Measurements from ENCODE around the gene TESK2.
"Not testable (repeated sequence)": the region's sequence is repeated elsewhere in the genome, so short reads cannot be mapped to it uniquely, and the experiment has no call there.

The TESK2 gene

DNA sequence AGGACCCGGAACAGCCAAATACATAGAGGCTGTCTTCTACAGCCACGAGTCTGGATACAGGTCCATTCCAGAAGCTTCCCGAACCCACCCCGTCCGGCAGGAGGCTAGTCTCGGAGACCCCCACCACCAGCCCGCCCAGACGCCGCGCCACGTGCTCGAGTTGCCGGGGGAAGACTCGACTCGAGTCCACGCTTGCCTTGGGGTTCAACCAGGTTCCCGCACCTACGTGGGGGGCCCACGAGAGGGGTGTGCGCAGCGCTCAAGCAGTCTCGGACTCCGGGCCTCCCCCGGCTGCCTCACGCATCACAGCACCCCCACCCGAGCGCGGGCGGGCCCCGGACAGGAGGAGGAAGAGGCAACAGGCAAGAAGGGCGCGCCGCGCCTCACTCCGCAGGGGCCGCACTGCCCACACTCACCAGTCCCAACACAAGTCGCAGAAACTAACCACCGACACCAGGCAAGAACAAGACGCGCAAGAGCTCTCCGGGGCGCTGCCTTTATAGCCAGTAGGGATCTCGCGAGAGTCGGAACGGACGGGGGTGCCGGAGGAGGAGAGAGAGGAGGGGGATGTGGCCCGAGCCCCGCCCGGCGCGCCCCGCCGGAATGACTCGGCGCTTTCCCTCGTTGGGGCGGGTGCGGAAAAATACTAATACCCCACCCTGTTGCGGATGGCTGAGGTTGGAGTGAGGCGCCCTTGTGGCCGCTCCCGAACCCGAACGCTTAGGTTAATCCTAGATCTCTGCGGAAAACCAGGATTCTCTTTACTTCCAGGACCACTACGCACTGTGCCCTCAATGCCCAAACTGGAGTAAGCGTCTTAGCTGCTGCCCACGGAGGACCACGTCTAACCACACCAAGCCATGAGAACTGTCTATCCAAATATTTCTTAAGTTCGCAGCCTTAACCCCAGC lies 30.7 kb upstream of the TESK2 start, which contains the start of gene PRDX1:
TSS of gene PRDX1 (minus strand) at position 472 of the 911 bp plus-strand sequence. CDS start 2,841 bp downstream, outside the sequence.
- H4K20me1 ChIP-seq (ENCODE audit: insufficient read depth) = 0 out of 2 replicates have a peak, but pooled peaks cover 12% of the 10 kb centered on the region
- peak within 1 kb of the TSS; percentile 90 for H3K9ac ChIP-seq
- peak within 1 kb of the TSS; percentile 91 for H2AFZ ChIP-seq (ENCODE audit: low read depth)
- H3K4me3 ChIP-seq (IDR thresholded peaks at IDR 0.05; ENCODE audit: insufficient read depth, low read depth, low read length) = peak within 1 kb of the TSS; percentile 75
- TF ChIP-seq CTCF (conservative IDR thresholded peaks at IDR 0.05; ENCODE audit: low read depth, low read length) = no peak; the same call in 1 of the 2 replicates
- no peaks in the 10 kb centered on the region; the same call in 1 of the 2 replicates for H3K36me3 ChIP-seq (ENCODE audit: insufficient read depth)
- H3K27me3 ChIP-seq (ENCODE audit: insufficient read depth, low read depth) = no peaks in the 10 kb centered on the region
- H3K79me2 ChIP-seq (ENCODE audit: insufficient read depth, low read depth) = peaks cover 53% of the 10 kb centered on the region
- H3K4me1 ChIP-seq (ENCODE audit: low read depth, poor library complexity, severe bottlenecking) = peaks cover 34% of the 10 kb centered on the region
- H3K27ac ChIP-seq = peak within 1 kb of the TSS; percentile 86
- peak within 1 kb of the TSS; percentile 81 for H3K4me2 ChIP-seq

DNA sequence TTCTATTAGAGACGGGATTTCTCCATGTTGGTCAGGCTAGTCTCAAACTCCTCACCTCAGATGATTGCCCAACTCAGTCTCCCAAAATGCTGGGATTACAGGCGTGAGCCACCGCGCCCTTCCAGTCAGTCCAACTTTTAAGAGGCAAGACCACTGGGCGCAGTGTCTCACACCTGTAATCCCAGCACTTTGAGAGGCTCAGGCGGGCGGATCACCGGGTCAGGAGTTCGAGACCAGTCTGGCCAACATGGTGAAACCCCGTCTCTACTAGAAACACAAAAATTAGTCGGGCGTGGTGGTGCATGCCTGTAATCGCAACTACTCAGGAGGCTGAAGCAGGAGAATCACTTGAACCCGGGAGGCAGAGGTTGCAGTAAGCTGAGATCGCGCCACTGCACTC lies 28.8 kb upstream of the TESK2 start:
- peak overlapping the region; percentile 44 for H3K4me2 ChIP-seq
- peaks cover 39% of the 10 kb centered on the region for H3K4me1 ChIP-seq (ENCODE audit: low read depth, poor library complexity, severe bottlenecking)
- H3K36me3 ChIP-seq (ENCODE audit: insufficient read depth) = peaks cover 11% of the 10 kb centered on the region; the same call in 1 of the 2 replicates
- H3K4me3 ChIP-seq (IDR thresholded peaks at IDR 0.05; ENCODE audit: insufficient read depth, low read depth, low read length); H3K27me3 ChIP-seq (ENCODE audit: insufficient read depth, low read depth); H3K27ac ChIP-seq; H3K9ac ChIP-seq; H2AFZ ChIP-seq (ENCODE audit: low read depth): not testable (repeated sequence)
- peaks cover 64% of the 10 kb centered on the region for H3K79me2 ChIP-seq (ENCODE audit: insufficient read depth, low read depth)
- 0 out of 2 replicates have a peak, but pooled peaks cover 18% of the 10 kb centered on the region for H4K20me1 ChIP-seq (ENCODE audit: insufficient read depth)

GRCh38 chr1:45518910-45519309 lies 27.9 kb upstream of the TESK2 start:
- Histone ChIP-seq H3K27me3 (ENCODE audit: insufficient read depth, low read depth) (no peaks in the 10 kb centered on the region), H3K36me3 (ENCODE audit: insufficient read depth) (peaks cover 15% of the 10 kb centered on the region; the same call in 1 of the 2 replicates), H3K79me2 (ENCODE audit: insufficient read depth, low read depth) (peaks cover 69% of the 10 kb centered on the region), H3K9ac (no peak overlapping the region), H3K4me3 (IDR thresholded peaks at IDR 0.05; ENCODE audit: insufficient read depth, low read depth, low read length) (no peak overlapping the region), H4K20me1 (ENCODE audit: insufficient read depth) (0 out of 2 replicates have a peak, but pooled peaks cover 18% of the 10 kb centered on the region), H3K4me2 (peak overlapping the region; percentile 44), H3K4me1 (ENCODE audit: low read depth, poor library complexity, severe bottlenecking) (peaks cover 37% of the 10 kb centered on the region), H3K27ac (no peak overlapping the region; the same call in 1 of the 2 replicates), H2AFZ (ENCODE audit: low read depth) (no peak overlapping the region)
- no peak for TF ChIP-seq CTCF (conservative IDR thresholded peaks at IDR 0.05; ENCODE audit: low read depth, low read length)

GRCh38 chr1:45518366-45518765 lies 27.4 kb upstream of the TESK2 start:
- H3K36me3 ChIP-seq (ENCODE audit: insufficient read depth) = peaks cover 15% of the 10 kb centered on the region; the same call in 1 of the 2 replicates
- peaks cover 33% of the 10 kb centered on the region for H3K4me1 ChIP-seq (ENCODE audit: low read depth, poor library complexity, severe bottlenecking)
- not testable (repeated sequence) for H3K4me3 ChIP-seq (IDR thresholded peaks at IDR 0.05; ENCODE audit: insufficient read depth, low read depth, low read length); H3K9ac ChIP-seq; H3K27ac ChIP-seq; H2AFZ ChIP-seq (ENCODE audit: low read depth); H3K27me3 ChIP-seq (ENCODE audit: insufficient read depth, low read depth)
- H3K4me2 ChIP-seq = peak overlapping the region; percentile 44; the same call in 1 of the 2 replicates
- H3K79me2 ChIP-seq (ENCODE audit: insufficient read depth, low read depth) = peaks cover 69% of the 10 kb centered on the region
- H4K20me1 ChIP-seq (ENCODE audit: insufficient read depth) = 0 out of 2 replicates have a peak, but pooled peaks cover 18% of the 10 kb centered on the region

DNA sequence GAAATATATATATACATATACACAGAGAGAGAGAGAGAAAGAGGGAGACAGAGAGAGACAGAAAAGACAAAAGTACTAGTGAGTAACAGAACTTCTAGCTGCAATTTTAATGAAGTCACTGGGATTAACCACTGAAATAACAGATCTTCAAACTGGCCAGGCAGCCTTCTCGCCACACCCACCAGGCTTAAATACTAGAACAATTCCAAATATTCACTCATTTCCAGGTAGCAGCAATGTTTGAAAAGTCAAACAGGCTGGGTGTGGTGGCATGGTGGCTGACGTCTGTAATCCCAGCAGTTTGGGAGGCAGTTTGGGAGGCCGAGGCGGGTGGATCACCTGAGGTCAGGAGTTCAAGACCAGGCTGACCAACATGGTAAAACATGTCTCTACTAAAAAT lies 25.5 kb upstream of the TESK2 start:
- 0 out of 2 replicates have a peak, but pooled peaks cover 18% of the 10 kb centered on the region for H4K20me1 ChIP-seq (ENCODE audit: insufficient read depth)
- peaks cover 28% of the 10 kb centered on the region for H3K4me1 ChIP-seq (ENCODE audit: low read depth, poor library complexity, severe bottlenecking)
- no peak overlapping the region for H3K4me2 ChIP-seq
- peaks cover 18% of the 10 kb centered on the region for H3K36me3 ChIP-seq (ENCODE audit: insufficient read depth)
- no peaks in the 10 kb centered on the region for H3K27me3 ChIP-seq (ENCODE audit: insufficient read depth, low read depth)
- no peak overlapping the region for H3K9ac ChIP-seq
- TF ChIP-seq CTCF (conservative IDR thresholded peaks at IDR 0.05; ENCODE audit: low read depth, low read length) = no peak
- H3K4me3 ChIP-seq (IDR thresholded peaks at IDR 0.05; ENCODE audit: insufficient read depth, low read depth, low read length) = no peak overlapping the region
- H3K27ac ChIP-seq = no peak overlapping the region; the same call in 1 of the 2 replicates
- peaks cover 63% of the 10 kb centered on the region for H3K79me2 ChIP-seq (ENCODE audit: insufficient read depth, low read depth)
- no peak overlapping the region for H2AFZ ChIP-seq (ENCODE audit: low read depth)
